M059J (cell line): ENCODE data around the gene HLX. TPM values are rescaled to one million over a fixed set of nuclear protein-coding genes. Genes with fewer than 3 reads are reported as not detected.

Experiments used
- DNase-seq: peaks from one replicate; pipeline ENCODE4 v3.0.0-alpha.2; 2012; ENCODE audit warnings: low read depth
- total RNA-seq: library from RNA; depleted of rRNA; stranded (reverse); fragments of >200 nt; shearing (Covaris generic); gene quantifications from 2 replicates; pipeline ENCODE4 v1.2.3, GENCODE V29; 2014

HLX gene
- total RNA-seq, 1 experiment from 2014 or later, result 14.4 TPM

GRCh38 chr1:220895412-220895946 is 16.2 kb downstream of the HLX start:
- DNase-seq, result peak; percentile 54

DNA sequence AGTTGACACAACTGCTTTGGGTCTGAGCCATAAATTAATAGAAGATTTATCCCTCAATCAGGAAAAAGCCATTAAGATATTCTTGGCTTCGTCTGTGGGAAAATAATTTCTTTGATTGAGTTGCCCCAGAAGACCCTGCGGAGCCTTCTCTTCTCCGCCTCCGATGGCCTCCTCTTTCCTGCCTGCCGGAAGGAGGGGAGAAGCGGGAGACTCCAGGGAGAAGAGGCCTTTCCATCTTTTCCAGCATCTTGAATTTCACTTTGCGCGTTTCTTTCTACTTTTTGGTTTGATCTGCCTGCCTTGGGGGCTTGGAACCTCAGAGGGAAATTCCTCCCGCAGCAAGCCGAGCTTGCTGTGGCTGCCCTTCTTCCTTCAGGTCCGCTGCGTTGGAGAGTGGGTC is 16.8 kb downstream of the HLX start:
- no peak for DNase-seq

- DNase-seq, result no peak
Observed at GRCh38 chr1:220900842-220901241, 21.6 kb downstream of the HLX start.

DNA sequence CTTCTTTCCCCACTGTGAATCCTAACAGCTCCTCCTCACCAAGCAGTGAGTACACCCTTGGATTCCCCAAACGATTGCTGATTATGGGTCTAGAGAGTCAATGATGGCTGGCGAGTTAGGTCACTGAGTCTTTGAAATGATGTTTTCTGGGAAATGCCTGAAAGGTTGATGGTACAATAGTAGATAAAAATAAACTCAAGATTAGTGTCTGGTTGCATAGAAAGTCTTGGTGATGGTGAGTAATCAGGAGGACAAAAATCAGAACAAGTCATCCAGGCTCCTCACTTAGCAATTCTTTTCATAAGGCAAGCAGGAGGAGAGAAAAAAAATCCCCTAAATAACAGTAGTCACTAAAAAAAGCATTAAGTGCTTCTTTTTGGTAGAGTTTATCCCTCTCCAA is 22.6 kb downstream of the HLX start:
- peak; percentile 26 for DNase-seq

DNA sequence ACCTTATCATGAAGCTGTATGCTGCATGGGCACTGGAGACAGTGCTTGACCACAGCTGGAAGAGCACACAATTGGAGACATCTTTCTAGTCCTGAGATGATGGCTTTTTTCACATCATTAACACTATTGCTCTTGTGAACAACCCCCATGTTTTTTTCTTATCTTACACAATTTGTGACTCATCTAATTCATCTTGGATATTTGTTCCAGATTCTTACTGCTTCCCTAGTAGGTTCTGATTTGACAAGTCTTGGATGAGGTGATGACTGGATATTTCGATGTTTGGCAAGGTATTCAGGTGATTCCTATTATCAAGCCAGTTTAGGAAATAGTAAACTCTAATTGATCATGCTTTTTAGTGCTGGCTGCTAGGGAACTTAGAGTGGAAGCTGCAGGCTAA is 23.7 kb downstream of the HLX start:
- DNase-seq, result peak; percentile 20

GRCh38 chr1:220904876-220905275 is 25.6 kb downstream of the HLX start:
- DNase-seq, result no peak

DNA sequence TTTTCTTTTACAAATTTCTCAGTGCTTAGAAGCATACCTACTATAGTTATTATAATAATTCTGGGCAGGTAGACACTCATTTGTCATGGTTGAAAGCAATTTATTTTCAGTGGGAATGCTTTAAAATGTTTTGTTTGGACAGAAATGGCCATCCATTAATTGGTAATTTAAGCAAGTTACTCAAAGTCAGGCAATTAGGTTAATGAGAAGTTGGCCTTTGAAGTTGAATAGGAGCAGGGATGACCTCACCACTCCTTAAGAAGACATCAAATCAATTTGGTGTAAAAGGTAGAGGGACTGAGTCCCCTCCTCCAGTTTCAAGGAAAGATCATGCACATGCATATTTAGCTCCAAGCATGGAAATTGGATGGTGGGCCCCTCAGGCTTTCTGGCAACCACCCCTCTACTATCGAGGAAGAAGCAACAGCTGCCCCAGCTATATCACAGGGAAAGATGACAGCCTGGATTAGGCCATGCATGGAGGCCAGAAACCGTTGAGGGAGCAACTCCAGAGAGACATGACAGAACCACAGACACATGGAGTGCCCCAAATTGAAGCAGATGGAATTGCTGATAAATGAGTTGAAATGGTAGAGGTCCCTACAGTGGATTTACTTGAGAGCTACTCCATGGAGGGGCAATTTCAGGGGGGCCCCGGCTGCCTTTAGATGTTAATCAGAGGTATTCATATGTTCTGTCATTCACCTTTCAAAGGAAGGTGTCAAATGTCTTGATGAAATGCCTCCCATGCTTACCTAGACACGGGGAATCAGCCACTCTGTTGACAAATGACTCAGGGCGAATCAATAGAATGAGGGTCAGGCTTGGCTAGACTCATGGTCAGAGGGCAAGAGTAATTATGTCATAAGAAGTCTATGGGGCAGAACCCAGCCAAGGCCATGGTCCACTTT is 26.7 kb downstream of the HLX start:
- DNase-seq, result peak; percentile 72

DNA sequence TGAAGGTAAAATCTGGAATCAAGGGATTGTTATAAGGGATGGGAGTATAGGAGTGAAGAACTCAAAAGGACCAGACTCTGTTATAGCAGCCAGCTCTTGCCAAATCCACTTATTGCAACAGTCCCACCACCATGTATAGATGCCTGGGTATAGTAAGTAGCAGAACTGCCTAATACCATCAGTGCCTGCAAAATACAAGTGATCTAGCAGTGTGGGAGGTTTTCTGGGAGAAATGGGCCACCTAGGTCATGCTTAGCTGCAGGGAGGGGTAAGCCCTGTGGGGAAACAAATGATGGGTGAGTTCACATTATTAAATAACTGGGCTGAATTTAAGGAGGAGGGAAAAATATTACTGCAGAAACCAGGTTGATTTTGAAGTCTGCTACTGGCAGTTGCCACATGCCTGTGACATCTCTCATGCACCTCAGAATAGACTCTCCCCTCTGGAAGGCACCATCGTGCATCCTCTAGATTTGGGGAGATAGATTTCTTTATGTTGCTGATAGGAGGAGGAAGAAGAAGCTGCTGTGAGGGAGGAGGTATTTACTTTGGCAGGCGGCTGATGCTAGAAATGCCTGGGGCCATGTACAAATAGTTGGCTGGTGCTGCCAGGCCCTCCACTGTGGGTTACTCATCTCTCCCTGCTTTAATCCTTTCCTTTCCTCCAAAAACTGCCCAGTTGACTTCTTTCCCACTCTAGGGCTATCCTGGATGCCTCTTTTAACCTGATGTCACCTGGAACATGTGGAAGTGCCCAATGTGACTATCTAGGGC is 27.5 kb downstream of the HLX start:
- peak; percentile 92 for DNase-seq

DNA sequence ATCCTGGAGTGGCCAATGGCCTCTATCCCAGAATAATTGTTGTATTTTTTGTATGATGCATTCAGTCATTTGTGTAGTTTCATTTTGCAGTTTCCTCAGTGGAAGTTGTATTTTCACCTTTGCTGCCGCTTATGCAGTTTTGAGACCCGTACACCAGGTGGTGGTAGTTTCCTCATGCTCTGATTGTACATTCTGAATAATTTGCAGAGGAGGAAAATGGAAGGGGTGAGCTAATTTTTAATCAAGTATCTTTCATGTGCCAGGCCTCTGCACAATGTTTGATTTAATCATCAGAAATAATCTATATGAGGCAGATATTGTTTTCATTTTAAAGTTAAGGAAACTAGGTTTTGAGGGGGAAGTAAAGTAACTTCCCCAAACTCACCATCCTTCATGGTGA is 29.5 kb downstream of the HLX start:
- DNase-seq, result peak; percentile 36

DNA sequence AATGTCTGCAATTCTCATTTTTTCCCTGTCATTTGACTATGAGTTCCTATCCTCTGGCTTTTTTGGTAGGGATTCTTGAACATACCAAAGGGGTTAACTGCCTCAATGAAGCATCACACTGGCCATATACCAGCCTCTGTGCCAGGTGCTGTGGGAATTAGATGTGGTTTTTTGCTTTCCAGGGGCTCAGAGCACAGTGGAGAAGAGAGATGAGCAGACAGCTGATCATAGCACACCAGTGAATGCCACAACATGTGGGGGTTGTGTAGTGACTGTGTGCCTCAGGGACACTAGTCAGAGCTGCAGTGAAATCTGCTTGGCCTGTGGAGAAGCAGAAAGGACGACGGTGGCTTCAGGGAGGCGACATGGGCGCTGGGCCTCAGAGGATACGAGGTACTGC is 30.8 kb downstream of the HLX start:
- DNase-seq, result no peak

DNA sequence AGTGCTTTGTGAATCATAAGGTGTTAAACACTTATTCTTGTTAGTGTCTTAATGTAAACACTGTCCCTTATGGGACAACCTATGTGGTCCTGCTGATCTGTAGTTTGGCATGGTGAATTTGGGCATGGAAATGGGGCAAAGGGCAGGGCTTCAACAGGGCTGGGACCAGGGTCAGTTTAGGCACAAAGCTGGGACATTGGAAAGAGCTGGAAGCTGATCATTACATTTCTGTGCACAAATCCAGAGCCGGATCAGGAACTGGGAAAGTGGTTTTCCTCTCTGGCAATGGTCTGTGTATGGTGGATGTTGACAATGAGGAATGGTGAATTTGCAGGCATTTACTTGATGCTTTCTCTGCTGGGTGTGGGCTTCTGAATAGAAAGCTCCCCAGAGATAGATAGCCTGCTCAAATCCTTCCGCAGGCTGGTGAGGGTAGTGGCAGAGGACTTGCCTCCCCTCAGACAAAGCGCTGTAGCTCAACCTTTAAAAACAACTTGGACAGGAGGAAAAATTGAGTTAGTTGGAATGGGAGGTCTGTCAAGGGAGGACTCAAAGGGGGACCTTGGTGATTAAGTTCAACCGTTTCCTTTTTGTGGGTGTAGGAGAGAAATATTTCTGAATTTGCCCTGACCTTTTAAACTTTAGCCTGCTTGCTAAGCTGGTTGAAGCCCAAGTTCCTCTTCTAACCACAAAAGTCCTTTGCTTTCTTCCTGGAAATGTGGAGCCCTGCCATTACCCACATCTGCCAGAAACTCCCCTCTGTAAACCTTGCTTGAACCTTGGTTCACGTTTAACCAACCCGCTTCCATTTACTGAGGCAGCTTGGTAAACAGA is 35.3 kb downstream of the HLX start:
- peak; percentile 75 for DNase-seq

- DNase-seq, result no peak
Observed at GRCh38 chr1:220915117-220915440, 35.8 kb downstream of the HLX start.

DNA sequence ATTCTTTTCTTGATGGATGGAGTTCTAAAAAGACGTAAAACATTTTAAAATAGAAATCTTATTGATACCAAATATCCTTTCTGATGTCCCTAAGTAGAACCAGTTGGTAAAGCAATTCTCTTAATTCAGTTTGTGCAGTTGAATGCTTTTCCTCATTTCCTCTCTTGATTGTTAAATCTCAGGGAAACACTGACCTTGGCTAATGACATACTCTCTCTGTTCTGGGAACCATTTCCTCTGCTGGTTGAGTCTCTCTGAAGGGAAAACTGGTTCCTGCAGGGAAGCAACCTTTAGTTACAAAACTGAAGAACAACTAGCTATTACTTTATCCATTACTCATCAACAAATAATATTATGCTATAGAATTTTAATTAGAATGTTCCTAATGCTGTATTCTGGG is 36.7 kb downstream of the HLX start:
- DNase-seq, result no peak

DNA sequence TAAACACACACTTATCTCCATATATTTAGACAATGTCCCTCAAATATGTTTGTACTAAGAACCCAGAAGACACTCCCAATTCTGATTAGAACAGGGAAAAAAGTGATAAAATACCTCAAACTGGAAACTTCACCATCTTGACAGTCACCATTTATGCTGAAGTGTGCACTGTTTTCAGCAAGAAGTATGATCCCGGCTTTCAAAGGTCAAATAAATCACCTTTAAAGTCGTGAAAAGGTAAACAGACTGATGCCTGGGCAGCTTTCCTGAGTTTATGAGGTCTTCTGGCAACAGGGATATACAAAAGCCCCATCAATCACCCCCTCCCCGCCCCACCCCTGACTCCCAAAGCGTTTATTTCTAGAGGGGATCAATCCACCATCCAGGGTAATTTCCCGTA is 37.9 kb downstream of the HLX start:
- no peak for DNase-seq

DNA sequence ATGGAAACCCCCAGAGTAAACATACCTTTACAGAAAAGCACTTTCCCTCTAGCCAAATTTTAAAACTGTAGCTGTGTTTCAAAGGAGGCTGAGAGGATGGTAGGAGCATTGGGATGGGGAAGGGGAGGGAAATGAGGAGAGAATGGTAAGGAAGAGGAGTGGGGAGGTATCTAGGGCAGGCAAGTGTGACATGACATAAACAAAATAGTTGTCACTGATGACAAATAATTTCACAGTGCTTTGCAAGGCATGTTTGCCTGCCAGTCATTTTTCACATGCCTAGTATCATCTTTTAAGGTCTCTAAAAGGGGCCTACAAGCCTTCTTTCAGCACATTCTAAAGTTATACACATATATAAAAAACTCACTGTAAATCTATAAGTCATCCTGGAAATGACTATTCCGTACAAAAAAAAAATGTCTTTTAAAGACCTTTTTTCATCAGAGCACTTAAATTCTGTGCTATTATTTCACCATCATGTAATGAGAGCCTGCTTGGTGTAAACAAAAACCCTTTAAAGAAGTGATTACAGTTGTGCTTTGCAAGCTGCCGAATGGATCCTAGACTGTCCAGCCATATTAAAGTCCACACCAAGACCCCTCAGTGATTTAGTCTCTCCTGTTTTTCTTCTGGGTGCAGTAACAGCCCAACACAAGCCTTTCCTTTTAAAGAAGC is 38.4 kb downstream of the HLX start:
- DNase-seq, result no peak

GRCh38 chr1:220918285-220918951 is 39.2 kb downstream of the HLX start:
- no peak for DNase-seq

GRCh38 chr1:220920967-220921366 is 41.7 kb downstream of the HLX start:
- DNase-seq, result no peak

DNA sequence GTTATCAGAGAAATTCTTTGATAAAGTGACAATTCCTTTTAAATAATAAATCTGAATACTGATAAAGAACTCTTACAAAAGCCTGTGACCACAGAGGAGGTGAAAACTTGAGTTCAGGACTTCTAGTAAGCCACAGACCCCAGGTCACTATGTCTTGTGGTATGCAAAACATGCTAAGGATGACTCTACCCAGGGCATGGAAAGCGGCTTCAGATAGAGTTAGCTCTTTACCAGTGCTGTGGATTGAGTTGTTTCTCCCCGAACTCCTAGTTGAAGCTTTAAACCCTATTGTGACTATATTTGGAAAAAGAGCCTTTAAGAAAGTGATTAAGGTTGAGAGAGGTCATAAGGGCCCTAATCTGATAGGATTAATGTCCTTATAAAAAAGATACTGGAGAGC is 42.3 kb downstream of the HLX start:
- no peak for DNase-seq

DNA sequence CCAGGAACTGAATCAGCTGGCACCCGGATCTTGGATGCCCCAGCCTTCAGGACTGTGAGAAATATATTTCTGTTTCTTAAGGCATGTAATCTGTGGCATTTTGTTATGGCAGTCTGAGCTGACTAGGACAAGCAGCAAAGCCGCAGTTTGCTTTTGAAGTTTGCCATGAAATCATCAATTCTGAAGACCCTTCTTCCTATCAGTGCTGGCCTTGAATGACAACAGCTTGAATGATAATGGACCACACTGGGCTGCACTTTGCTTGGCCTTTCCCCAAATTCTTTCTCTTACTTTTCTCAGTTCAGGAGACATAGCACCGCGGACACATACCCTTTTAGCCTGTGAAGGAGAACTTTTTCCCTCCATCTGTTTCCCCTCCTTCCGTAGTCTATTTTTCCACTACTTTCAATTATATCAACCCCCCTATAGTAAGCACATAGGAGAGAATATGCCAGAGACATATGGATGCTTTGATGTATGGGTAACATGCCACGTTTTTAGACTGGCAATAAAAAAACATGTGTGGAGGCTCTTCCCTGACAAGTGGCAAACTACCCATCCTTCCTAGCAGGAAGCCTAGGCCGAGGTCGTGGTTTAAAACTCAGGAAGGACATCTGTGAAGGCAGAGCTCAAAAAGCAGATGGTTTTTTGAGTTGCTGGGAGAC is 42.9 kb downstream of the HLX start:
- DNase-seq, result no peak

GRCh38 chr1:220922951-220923350 is 43.7 kb downstream of the HLX start:
- DNase-seq, result no peak
